ENCODE measurements around the gene ATF4. TPM values are rescaled to one million over a fixed set of nuclear protein-coding genes. Genes with fewer than 3 reads are reported as not detected.

ATF4 gene
- total and polyA plus RNA-seq, 7 donors, result 246 to 1,369 (median 839) TPM

DNA sequence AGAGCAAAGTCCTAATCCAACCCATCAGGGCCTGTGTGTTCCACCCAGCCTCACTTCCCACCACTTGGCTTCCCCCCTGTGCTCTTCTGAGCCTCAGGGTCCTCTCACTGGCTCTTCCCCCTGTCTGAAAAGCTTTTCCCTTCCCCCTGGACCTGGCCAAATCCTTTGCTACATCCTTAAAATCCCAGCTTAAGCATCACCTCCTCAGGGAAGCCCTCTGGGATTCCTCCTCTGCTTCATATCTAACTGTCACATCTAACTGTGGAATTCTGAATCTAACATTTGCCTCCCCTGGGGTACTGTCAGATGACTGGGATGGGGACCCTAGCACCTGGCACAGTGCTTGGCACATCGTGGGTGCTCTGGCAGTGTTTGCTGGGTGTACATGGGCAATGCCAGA lies 51.2 kb downstream of the ATF4 start:
- Histone ChIP-seq H3K4me3 (no peak overlapping the region), H3K27me3 (ENCODE audit: insufficient read depth in 3 of 3, low read length in 2 of 3) (peaks cover 0 to 6% (median 2%) of the 10 kb centered on the region in 3 donors), H3K4me1 (no peaks in the 10 kb centered on the region), H3K36me3 (ENCODE audit: insufficient read depth in 1 of 2, low read depth in 1 of 2) (no peaks in the 10 kb centered on the region), H3K9me3 (no peaks in the 10 kb centered on the region), H3K27ac (no peak overlapping the region)
- TF ChIP-seq, protein P1, sequence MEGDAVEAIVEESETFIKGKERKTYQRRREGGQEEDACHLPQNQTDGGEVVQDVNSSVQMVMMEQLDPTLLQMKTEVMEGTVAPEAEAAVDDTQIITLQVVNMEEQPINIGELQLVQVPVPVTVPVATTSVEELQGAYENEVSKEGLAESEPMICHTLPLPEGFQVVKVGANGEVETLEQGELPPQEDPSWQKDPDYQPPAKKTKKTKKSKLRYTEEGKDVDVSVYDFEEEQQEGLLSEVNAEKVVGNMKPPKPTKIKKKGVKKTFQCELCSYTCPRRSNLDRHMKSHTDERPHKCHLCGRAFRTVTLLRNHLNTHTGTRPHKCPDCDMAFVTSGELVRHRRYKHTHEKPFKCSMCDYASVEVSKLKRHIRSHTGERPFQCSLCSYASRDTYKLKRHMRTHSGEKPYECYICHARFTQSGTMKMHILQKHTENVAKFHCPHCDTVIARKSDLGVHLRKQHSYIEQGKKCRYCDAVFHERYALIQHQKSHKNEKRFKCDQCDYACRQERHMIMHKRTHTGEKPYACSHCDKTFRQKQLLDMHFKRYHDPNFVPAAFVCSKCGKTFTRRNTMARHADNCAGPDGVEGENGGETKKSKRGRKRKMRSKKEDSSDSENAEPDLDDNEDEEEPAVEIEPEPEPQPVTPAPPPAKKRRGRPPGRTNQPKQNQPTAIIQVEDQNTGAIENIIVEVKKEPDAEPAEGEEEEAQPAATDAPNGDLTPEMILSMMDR (IDR thresholded peaks at IDR 0.05), result no peak
- DNase-seq (no peak), ATAC-seq (no peak)
- 45 to 69% (median 55%) methylated on average over 1 of the region's 1 CpG for WGBS, 3 donors
- intact Hi-C loops (cut with DNase I), result loop anchor here in 1 of 2 donors (10.0 kb wide), 1 partner anchor 393 kb away; the partner anchor contains the start of gene TMA7B

Other genes starting within 250 kb of the ATF4 start
- 100 to 1,000 TPM; 266 to 539 (median 329) TPM for gene RPL3, start 200.9 kb upstream of the ATF4 start, total RNA-seq
- 1,000 to 10,000 TPM in 1 of 3 donors, 100 to 1,000 TPM in 2; 470 to 1,471 (median 727) TPM for gene RPL3, start 200.9 kb upstream of the ATF4 start, polyA plus RNA-seq
- gene SYNGR1, start 170.6 kb upstream of the ATF4 start, total RNA-seq, result 10 to 100 TPM; 15.3 to 20.4 (median 16.0) TPM
- 10 to 100 TPM; 28.5 to 39.9 (median 37.1) TPM for gene SYNGR1, start 170.6 kb upstream of the ATF4 start, polyA plus RNA-seq
- gene TAB1, start 120.8 kb upstream of the ATF4 start, total RNA-seq, result 10 to 100 TPM in 3 of 4 donors, 1 to 10 TPM in 1; 9.7 to 22.1 (median 17.3) TPM
- 10 to 100 TPM; 10.4 to 17.4 (median 12.8) TPM for gene TAB1, start 120.8 kb upstream of the ATF4 start, polyA plus RNA-seq
- gene MGAT3, start 63.5 kb upstream of the ATF4 start, total RNA-seq, result 1 to 10 TPM; 1.4 to 2.2 (median 1.8) TPM
- gene MGAT3, start 63.5 kb upstream of the ATF4 start, polyA plus RNA-seq, result under 1 TPM; 0.53 to 0.65 (median 0.56) TPM
- 10 to 100 TPM in 2 of 4 donors, 1 to 10 TPM in 2; 8.6 to 18.7 (median 13.3) TPM for gene MIEF1, start 18.3 kb upstream of the ATF4 start, total RNA-seq
- 10 to 100 TPM in 2 of 3 donors, 1 to 10 TPM in 1; 7.4 to 20.9 (median 14.0) TPM for gene MIEF1, start 18.3 kb upstream of the ATF4 start, polyA plus RNA-seq
- gene RPS19BP1, start 12.2 kb downstream of the ATF4 start, total RNA-seq, result 10 to 100 TPM; 34.0 to 52.6 (median 42.6) TPM
- 100 to 1,000 TPM; 143 to 313 (median 186) TPM for gene RPS19BP1, start 12.2 kb downstream of the ATF4 start, polyA plus RNA-seq
- gene CACNA1I, start 50.2 kb downstream of the ATF4 start, total RNA-seq, result under 1 TPM in 2 of 4 donors, not detected in 2; 0.04 to 0.06 TPM
- under 1 TPM; 0.01 to 0.14 (median 0.01) TPM for gene CACNA1I, start 50.2 kb downstream of the ATF4 start, polyA plus RNA-seq

Data from psoas muscle (tissue), 8 donors.